GM08714 (cell line): Measurements from ENCODE around the gene CAPZA2.
"Not testable (repeated sequence)": the region's sequence is repeated elsewhere in the genome, so short reads cannot be mapped to it uniquely, and the experiment has no call there.

Experiments used
- H3K4me3 ChIP-seq: fragments of 200-500 bp; sonication (Bioruptor generic); 2 replicates; pipeline ENCODE4 v1.5.1; 2014; ENCODE audit warnings: mild to moderate bottlenecking, low read length, inconsistent platforms
- ZNF274 ChIP-seq: IDR thresholded peaks from 2 replicates; pipeline ENCODE4 v1.6.1; 2012; ENCODE audit warnings: mild to moderate bottlenecking, low read depth, low read length

CAPZA2 gene

DNA sequence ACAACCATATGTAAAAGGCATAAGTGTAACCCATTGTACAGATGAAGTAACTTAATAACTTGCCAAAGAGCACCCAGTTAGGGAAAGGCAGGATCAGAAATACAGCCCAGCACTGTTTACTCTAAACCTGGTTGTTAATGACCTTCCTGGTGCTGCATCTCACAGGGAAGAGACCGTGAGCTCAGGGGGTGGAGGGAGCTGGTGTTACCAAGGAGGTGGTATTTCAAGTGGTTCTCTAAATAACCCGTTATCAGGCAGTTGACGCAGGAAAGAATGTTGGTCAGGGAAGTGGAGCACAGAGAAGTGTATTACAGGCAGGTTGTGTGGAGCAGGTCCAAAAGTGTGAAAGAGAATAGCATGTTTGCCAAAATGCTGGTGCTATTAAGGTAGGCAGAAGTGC, 86.5 kb downstream of the CAPZA2 start:
- H3K4me3 ChIP-seq, result no peak overlapping the region

DNA sequence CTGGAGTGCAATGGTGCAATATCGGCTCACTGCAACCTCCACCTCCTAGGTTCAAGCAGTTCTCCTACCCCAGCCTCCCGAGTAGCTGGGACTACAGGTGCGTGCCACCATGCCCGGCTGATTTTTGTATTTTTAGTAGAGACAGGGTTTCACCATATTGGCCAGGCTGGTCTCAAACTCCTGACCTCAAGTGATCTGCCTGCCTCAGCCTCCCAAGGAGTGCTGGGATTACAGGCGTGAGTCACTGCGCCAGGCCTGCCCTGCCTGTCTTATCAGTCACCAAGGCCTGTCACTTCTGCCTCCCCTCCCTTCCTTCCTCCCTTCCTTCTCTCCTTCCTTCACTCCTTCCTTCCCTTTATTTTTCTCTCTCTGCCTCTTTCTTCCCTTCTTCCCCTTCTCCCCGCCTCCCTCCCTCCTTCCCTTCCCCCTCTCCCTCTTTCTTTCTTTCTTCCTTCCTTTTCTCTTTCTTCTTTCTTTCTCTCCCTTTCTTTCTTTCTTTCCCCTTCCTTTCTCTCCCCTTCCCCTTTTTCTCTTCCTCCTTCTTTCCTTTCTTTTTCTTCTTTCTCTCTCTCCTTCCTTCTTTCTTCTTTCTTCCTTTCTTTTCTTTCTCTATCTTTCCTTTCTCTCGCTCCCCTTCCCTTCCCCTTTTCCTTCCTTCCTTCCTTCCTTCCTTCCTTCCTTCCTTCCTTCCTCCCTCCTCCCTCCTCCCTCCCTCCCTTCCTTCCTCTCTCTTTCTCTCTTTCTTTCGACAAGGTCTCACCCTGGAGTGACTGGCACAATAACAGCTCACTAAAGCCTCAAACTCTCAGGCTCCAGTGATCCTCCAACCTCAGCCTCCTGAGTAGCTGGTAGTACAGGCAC, 87.8 kb downstream of the CAPZA2 start:
- no peak overlapping the region for H3K4me3 ChIP-seq
- no peak for TF ChIP-seq ZNF274

More for the DNA sequence above, 86.5 kb downstream of the CAPZA2 start:
- TF ChIP-seq ZNF274, result no peak

GRCh38 chr7:116950889-116951351, 88.5 kb downstream of the CAPZA2 start:
- no peak overlapping the region for H3K4me3 ChIP-seq
- TF ChIP-seq ZNF274, result no peak

- H3K4me3 ChIP-seq, result no peak overlapping the region
- no peak for TF ChIP-seq ZNF274
Measured at GRCh38 chr7:116951366-116952292, 89.2 kb downstream of the CAPZA2 start.

GRCh38 chr7:116952635-116953371, 90.4 kb downstream of the CAPZA2 start:
- no peak for TF ChIP-seq ZNF274
- peak overlapping the region; percentile 99 for H3K4me3 ChIP-seq

GRCh38 chr7:116953372-116953905, 91.1 kb downstream of the CAPZA2 start, which contains the start of gene ST7:
Gene ST7, plus strand, starts transcription at chr7:116953501. Its CDS starts 40 bp downstream, at chr7:116953541.
- H3K4me3 ChIP-seq, result peak within 1 kb of the TSS; percentile 99
- TF ChIP-seq ZNF274, result no peak

DNA sequence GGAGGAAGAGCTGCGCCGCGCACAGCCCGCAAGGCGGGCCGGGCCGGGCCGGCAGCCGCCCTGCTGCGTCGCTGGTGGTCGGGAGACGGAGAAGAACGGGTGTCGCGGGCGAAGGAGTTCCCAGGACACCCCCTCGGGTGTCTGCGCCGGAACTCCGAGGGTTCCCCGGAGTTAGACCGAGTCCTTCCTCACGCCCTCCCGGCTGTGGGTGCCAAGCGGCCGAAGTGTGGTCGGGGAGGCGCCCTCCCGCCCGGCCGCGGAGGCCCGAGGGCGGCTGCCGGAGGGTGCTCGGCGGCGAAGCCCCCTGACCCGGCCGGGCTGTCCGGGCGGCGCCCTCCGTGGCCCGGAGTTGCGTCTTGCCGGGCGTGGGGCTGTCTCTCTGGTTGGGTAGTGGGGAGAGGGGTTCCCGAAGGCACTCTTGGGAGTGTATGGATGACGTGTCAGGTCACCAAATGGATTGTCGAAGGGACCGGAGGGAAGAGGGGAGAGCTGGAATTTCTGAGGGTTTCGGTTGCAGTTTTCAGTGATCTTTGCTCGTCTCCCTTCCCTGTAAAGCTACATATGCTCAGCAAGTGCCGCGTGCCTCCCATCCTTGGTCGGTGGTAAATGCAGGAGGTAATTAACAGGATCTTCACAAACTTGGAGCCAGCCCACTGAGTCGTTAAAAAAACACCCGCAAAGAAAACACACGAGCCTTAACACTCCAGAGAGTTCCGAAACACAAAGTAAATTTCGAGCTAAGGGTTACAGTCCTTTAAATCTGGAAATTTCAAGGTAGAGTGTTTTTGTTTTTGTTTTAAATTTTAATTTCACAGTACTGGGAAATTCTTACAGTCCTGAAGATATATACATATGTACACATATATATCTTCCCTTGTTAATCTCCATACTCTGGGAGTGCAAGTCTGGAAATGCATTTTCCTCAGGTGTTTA, 91.8 kb downstream of the CAPZA2 start:
- no peak for TF ChIP-seq ZNF274
- H3K4me3 ChIP-seq, result peak overlapping the region; percentile 99

- TF ChIP-seq ZNF274, result no peak
- peak overlapping the region; percentile 99 for H3K4me3 ChIP-seq
Measured at GRCh38 chr7:116955340-116955739, 93.0 kb downstream of the CAPZA2 start.

GRCh38 chr7:116955801-116956476, 93.6 kb downstream of the CAPZA2 start:
- H3K4me3 ChIP-seq, result peak overlapping the region; percentile 99

DNA sequence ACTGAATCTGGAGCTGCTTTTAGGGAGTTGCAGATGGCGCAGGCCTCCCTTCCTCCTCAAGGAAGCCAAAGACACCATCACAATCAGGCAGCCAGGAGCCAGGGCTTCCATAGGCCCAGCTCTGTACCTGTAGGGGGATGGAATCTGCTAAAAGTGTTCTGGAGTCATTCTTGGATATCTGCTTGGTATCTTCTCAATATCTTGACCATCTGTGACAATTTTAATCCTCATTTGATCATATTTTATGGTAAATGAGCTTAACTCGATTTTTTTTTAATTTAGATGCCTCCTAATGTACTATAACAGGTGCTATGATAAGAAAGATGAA, 94.1 kb downstream of the CAPZA2 start:
- H3K4me3 ChIP-seq, result no peak overlapping the region
- TF ChIP-seq ZNF274, result no peak

More at GRCh38 chr7:116955801-116956476, 93.6 kb downstream of the CAPZA2 start:
- TF ChIP-seq ZNF274, result no peak

GRCh38 chr7:116957874-116958273, 95.5 kb downstream of the CAPZA2 start:
- TF ChIP-seq ZNF274, result no peak
- H3K4me3 ChIP-seq, result no peak overlapping the region

- H3K4me3 ChIP-seq, result not testable (repeated sequence)
Measured at GRCh38 chr7:116961966-116962673, 99.7 kb downstream of the CAPZA2 start.
